Measurements from ENCODE around the gene DVL2. TPM values are rescaled to one million over a fixed set of nuclear protein-coding genes. Genes with fewer than 3 reads are reported as not detected.

The DVL2 gene
- total and polyA plus RNA-seq, 2 of the 13 experiments (the other 11 are each of a cell fraction or from before 2014, with no cell fraction given), result 5.7 to 38.2 TPM

DNA sequence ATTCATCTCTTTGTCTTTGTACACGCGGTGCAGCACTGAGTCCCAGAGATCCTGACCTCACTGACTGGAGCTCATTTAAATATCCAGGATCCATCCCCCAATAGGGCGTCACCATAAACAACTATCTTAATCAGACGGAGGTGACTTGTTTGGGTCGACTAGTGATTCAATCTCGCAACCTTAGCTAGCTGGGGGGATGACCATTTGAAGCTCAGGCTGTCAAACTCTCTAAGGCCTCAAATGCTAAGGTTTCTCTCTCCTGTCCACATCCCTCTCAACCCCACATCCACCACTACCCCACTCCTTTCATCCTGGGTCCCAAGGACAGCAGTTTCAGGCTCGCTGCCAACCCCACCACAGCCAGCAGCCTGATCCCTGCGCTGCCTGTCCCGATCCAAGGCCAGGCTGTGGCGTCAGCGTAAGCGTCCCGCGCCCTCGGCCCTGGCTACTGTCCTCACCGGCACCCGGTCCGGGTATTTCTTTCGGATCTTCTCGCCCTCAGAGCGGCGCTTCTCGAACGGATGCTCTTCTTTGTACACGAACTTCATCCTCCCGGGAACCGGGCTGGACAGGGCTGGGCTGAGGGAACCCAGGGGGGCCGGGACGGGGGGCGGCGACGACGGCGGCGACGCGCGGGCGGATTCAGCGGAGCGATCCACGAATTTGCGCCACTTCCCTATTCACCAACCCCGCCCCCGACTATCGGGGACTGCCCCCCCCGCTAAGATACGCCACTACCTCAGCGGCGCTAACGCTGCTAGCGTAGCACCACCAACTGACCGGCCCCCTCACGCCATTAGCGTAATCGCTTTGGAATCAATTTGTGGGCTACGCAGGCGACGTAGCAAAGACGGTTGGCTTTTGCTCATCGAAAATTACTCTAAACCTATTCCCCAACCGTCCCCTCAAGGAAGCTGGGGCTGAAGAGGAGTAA, 7.7 kb upstream of the DVL2 start, which contains the start of gene GABARAP (continued):
- TF ChIP-seq HNF1B (CRISPR knock-in tag; IDR thresholded peaks at IDR 0.05) (peak; percentile 61; the same call in 1 of the 2 replicates), ZSCAN30 (CRISPR knock-in tag; IDR thresholded peaks at IDR 0.05) (peak; percentile 47; the same call in 1 of the 2 replicates), PHF8 (CRISPR knock-in tag; IDR thresholded peaks at IDR 0.05) (peak; percentile 77), ZNF10 (CRISPR knock-in tag; IDR thresholded peaks at IDR 0.05; ENCODE audit: borderline replicate concordance, low read depth) (no peak), ZNF512 (CRISPR knock-in tag; IDR thresholded peaks at IDR 0.05) (no peak), ZNF343 (CRISPR knock-in tag; IDR thresholded peaks at IDR 0.05) (no peak), POGK (CRISPR knock-in tag; conservative IDR thresholded peaks at IDR 0.05) (peak; percentile 88), SRF (IDR thresholded peaks at IDR 0.05; ENCODE audit: low read depth, low read length) (no peak), ZNF7 (CRISPR knock-in tag; IDR thresholded peaks at IDR 0.05) (no peak), ZFP82 (CRISPR knock-in tag; IDR thresholded peaks at IDR 0.05; ENCODE audit: borderline replicate concordance) (no peak), NR1H2 (CRISPR knock-in tag; IDR thresholded peaks at IDR 0.05; ENCODE audit: borderline replicate concordance, low read depth) (0 out of 2 replicates have a peak, but pooled peaks have one; percentile 64), PHF21A (CRISPR knock-in tag; IDR thresholded peaks at IDR 0.05) (peak; percentile 58; the same call in 1 of the 2 replicates), ZNF709 (CRISPR knock-in tag; IDR thresholded peaks at IDR 0.05) (peak; percentile 75; the same call in 1 of the 2 replicates), SOX6 (IDR thresholded peaks at IDR 0.05) (no peak), SOX6 (CRISPR knock-in tag; IDR thresholded peaks at IDR 0.05) (0 out of 2 replicates have a peak, but pooled peaks have one; percentile 39)
- TF ChIP-seq, protein P1, sequence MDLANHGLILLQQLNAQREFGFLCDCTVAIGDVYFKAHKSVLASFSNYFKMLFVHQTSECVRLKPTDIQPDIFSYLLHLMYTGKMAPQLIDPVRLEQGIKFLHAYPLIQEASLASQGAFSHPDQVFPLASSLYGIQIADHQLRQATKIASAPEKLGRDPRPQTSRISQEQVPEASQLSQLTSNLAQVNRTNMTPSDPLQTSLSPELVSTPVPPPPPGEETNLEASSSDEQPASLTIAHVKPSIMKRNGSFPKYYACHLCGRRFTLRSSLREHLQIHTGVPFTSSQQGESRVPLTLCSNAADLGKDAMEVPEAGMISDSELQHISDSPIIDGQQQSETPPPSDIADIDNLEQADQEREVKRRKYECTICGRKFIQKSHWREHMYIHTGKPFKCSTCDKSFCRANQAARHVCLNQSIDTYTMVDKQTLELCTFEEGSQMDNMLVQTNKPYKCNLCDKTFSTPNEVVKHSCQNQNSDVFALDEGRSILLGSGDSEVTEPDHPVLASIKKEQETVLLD (CRISPR knock-in tag; IDR thresholded peaks at IDR 0.05; ENCODE audit: low read depth), result peak; percentile 84; the same call in 1 of the 2 replicates
- TF ChIP-seq, protein P2, sequence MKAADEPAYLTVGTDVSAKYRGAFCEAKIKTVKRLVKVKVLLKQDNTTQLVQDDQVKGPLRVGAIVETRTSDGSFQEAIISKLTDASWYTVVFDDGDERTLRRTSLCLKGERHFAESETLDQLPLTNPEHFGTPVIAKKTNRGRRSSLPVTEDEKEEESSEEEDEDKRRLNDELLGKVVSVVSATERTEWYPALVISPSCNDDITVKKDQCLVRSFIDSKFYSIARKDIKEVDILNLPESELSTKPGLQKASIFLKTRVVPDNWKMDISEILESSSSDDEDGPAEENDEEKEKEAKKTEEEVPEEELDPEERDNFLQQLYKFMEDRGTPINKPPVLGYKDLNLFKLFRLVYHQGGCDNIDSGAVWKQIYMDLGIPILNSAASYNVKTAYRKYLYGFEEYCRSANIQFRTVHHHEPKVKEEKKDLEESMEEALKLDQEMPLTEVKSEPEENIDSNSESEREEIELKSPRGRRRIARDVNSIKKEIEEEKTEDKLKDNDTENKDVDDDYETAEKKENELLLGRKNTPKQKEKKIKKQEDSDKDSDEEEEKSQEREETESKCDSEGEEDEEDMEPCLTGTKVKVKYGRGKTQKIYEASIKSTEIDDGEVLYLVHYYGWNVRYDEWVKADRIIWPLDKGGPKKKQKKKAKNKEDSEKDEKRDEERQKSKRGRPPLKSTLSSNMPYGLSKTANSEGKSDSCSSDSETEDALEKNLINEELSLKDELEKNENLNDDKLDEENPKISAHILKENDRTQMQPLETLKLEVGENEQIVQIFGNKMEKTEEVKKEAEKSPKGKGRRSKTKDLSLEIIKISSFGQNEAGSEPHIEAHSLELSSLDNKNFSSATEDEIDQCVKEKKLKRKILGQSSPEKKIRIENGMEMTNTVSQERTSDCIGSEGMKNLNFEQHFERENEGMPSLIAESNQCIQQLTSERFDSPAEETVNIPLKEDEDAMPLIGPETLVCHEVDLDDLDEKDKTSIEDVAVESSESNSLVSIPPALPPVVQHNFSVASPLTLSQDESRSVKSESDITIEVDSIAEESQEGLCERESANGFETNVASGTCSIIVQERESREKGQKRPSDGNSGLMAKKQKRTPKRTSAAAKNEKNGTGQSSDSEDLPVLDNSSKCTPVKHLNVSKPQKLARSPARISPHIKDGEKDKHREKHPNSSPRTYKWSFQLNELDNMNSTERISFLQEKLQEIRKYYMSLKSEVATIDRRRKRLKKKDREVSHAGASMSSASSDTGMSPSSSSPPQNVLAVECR (CRISPR knock-in tag; IDR thresholded peaks at IDR 0.05; ENCODE audit: borderline replicate concordance), result peak; percentile 80

All from HepG2 (cell line).